GM18498 (cell line): ENCODE results near the gene NHERF2.

Source experiments
- ATAC-seq: cut with Tn5 transposase; IDR thresholded peaks from one replicate; pipeline ENCODE4 v1.9.1; 2021; ENCODE audit warnings: mild to moderate bottlenecking, moderate library complexity; ENCODE audit not compliant: unreplicated experiment

NHERF2 gene

DNA sequence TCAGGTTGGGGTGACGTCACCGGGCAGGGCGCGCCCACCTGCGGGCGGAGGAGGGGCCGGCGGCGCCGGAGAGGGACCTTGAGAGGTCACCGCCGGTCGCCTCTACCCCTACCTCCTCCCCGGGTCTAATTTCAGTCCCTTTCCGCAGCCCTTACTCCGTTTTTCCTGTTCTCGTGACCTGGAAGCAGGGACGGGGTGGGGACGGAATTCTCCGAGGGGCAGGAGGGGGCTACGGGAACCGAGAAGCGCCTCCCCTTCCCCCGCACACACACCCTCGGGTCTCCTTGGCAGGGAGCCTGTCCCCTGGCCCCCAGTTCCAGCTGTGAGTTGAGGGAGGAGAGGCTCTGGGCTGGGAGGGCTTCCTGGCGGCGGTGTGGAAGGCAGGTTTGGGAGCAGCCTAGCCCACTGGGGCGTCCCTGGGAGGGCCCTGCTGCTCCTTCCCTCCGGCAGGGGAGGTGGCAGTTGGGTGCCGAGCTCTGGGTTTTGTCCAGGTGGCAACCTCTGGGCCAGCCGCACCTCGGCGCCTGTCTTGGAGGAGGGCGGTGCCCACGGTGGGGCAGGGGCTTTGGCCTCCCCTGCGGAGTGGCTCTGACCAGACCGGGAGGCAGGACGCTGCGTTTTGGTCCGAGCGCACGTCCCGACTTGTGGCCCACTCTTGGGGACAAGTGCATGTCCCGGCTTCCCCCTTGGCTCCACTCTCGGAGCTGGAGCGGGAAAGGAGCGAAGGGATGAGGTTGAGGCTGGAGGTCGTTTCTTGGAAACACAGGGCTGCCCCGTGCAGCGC lies 36.2 kb upstream of the NHERF2 start:
- peak; percentile 3 for ATAC-seq

DNA sequence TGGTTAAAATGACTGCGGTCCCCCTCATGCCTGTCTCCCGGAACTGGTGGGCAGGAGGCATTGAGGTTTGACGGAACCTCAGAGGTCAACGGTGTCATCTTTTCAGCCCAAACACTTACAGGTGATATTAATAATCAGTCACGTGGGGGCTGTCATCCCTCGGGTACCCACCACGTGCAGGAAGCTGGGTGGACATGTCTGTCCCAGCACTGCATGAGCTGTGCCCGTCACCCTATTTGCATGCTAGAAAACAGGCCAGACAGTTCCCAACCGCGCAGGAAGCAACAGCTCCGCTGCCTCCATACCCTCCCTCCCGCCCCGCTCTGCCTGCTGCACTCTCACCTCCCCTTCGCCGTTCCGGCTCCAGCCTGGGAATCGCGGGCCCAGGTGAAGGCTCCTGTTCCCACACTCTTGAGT lies 35.6 kb upstream of the NHERF2 start:
- ATAC-seq, result peak; percentile 50

DNA sequence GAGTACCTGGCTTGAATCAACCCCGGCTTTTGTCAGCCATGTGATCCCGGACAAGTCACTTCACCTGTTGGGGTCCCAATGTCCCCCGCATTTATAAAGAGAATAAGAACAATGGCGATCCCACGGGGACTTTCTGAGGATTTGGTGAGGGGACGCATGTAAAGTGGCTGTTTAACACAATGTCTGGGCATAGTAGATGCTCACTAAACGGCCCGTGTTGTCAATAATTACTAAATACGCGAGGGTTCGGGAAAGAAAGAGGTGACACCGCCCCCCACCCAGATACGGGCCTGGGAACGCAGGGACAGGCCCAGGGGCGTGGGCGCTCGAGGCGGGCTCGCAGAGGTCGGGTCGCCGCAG lies 35.1 kb upstream of the NHERF2 start:
- no peak for ATAC-seq

DNA sequence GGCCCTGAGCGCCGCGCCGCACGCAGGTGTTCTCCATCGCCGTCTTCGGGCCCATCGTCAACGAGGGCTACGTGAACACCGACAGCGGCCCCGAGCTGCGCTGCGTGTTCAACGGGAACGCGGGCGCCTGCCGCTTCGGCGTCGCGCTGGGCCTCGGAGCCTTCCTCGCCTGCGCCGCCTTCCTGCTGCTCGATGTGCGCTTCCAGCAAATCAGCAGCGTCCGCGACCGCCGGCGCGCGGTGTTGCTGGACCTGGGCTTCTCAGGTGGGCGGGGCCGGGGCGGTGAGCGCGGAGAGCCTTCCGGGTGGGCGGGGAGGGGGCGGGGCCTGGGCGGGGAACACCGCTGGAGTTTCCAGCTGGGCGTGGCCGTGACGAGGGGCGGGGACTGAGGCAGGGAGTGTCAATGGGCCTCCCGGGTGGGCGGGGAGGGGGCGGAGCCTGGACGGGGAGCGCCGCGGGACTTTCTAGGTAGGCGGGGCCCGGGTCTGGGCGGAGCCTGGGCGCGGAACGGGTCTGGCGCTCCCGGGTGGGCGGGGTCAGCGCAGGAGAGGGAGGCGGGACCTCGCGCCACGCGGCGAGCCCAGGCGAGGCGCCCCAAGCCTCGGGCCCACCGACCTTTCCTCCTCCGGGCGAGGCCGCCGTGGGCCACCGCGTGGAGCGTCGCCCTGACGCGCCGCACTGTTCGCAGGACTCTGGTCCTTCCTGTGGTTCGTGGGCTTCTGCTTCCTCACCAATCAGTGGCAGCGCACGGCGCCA lies 34.6 kb upstream of the NHERF2 start:
- ATAC-seq, result peak; percentile 49

DNA sequence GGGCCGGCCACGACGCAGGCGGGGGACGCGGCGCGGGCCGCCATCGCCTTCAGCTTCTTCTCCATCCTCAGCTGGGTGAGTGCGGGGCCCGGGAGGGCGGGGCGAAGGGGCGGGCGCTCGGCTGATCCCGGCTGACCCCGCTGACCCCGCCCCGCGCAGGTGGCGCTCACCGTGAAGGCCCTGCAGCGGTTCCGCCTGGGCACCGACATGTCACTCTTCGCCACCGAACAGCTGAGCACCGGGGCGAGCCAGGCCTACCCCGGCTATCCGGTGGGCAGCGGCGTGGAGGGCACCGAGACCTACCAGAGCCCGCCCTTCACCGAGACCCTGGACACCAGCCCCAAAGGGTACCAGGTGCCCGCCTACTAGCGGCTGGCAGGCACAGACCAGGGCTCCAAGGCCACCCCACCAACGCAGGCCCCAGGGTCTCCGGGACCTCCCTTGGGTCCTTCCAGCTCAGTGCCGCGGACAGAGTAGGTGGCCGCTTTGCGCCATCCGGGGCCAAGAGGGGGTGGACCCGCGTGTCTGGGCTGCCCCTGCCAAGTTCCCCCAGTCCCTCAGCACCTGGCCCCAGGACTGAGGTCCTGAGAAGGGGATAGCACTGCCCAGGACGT lies 33.9 kb upstream of the NHERF2 start:
- ATAC-seq, result no peak

DNA sequence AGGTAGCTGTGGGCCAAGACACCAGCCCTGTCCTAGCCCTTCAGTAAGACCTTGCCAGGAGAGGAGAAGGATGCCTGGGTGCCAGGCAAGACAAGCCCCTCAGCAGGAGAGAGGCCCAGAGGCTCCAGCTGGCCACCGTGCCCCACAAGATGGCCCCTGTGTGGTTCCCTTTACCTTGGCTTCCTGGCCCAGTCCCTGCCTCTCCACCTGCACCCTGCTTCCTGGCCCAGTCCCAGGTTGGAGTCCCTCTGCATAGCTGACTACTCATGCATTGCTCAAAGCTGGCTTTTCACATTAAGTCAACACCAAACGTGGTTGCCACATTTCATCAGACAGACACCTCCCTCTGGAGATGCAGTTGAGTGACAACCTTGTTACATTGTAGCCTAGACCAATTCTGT lies 33.0 kb upstream of the NHERF2 start:
- ATAC-seq, result no peak

DNA sequence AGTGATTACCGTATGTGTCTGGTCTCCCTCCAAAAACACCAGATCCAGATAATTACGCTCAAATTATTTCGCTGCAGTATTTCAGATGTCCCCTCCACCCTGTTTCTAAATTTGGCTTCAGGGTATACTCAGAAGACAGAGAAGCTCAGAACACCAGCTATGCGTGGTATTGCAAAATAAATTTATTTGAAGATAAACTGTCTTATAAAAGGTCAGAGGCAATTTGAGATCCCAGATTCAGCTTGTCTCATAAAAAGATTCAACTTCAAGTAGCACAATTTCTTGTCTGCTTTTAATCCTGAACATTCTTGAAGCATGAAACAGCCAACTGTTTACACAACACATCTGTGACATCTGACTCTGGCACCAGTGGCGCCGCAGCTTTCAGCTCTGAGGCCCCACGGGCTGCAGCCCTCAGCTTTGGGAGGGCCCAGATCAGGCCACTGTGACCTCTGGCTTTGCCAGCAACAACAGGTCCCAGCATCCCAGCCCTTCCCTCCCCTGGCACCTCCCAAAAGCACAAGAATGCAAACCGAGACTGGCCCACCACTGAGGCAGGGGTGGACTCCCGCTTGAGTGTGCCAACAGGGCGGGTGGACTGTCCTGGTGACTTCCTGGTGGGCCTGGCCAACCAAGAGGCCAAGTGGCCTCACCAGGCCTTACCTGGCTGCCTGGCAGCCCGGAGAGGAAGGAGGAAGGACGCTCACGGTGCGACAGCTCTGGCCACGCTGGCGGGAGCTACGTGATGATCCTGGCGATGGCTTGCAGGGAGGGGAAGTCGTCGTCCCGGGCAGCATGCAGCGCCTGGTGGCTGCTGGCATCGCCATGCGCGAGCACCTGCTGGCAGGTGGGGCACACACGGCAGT lies 29.0 kb upstream of the NHERF2 start:
- ATAC-seq, result no peak

DNA sequence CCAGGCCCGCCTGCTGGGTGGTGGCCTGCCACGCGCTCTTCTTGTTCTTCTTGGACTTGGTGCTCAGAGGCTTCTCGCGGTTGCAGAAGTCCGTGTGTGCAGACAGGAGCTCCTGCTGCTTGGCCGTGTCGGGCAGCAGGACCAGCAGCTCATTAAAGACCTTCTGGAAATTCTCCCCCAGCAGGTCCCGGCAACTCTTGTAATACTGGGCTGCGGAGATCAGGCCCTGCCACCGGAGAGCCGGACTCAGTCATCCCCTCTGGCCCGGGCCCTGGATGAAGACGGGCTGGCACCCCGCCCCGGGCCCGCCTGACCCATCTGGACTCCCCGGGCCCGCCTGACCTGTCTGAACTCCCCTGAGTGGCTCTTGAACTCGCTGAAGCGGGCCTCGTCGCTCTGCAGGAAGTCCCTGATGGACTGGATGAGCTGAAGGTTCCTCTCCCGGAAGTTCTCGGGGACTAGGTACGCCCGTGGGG lies 28.3 kb upstream of the NHERF2 start:
- no peak for ATAC-seq

DNA sequence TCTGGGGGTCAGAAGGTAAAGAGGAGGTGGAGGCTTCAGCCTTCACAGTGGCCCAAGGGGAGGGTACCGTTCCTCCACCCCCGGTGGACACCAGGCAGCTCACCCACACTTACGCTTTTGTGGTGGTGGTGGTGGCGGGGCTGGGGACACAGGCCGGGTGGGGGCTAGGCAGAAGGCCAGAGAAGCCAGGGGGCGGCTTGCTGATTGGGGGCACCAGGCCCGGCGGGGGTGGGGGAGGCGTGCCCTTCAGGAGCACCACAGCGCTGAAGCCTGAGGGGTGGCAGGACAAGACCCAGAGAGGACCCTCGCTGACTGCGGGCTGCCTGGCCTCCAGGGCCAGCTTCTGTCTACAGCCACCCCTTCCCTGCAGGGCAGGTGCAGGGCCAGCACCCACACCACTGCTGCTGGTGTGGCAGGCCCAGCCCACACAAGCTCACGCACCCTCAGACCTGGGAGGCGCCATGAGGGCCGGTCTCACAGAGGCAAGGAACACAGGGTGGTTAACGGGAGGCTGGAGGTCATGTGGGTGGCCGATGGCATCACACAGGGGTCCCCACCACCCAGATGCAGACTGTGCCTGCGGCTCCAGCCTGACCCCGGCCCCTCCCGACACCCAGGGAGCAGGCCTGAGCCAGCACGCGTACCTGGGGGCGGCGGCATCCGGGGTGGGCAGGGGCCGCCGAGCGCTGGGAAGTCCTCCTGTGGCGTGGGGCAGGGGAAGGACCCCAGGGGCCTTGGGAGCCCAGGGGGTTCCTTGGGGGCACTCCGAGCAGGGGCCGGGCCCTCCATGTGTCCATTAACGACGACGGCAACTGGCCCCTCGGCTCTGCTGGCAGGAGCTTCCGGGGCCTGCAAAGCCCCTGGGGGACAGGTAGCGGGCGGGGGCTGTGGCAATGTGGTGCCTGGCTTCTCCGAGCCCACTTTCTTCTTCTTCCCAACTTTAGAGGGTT lies 27.6 kb upstream of the NHERF2 start:
- no peak for ATAC-seq

DNA sequence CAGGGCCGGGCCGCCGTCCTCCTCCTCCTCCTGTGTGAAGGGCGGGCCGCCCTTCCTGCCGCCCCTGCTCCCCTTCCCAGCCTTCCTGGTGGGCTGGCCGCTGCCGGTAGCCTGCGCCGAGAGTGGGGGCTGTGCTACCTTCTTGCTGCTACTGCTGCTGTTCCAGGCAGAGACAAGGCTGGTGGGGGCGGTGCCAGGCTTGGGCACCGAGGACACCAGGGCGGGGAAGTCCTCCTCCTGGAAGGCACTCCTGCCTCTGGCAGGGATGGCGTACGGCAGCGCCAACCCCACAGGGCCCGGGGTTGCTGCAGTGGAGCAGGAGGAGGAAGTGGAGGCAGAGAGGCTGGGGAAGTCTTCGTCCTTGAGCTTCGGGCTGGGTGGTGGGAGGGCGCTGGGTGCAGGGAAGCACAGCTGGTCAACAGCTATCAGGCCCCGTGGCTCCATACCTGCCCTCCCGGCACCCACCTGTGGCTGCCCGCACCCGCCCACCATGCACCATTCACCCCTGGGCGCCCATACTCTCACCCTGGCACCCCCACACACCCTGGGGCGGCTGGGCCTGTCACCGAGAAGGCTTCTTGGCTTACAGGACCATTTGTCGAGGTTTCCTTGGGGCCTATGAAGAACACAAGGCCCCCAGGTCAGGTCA lies 26.7 kb upstream of the NHERF2 start:
- ATAC-seq, result no peak

DNA sequence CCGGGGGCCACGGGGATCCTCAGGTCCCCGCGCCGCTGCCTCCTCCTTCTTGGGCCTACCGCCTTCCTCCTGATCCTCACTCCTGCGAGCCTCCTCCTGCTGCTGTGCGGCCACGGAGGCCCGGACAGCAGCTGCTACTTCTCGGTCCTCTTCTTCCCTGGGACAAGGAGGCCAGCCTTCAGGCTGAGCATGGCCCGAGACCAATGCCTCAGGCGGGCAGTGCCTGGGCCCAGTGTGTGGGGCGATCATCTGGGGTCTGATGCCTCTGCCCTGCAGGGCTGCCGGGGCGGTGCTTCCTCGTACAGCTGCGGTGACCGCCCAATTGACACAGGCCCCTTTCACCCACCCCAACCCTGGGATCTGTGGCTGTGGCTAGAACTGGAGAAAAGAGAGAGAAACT lies 25.7 kb upstream of the NHERF2 start:
- ATAC-seq, result no peak

DNA sequence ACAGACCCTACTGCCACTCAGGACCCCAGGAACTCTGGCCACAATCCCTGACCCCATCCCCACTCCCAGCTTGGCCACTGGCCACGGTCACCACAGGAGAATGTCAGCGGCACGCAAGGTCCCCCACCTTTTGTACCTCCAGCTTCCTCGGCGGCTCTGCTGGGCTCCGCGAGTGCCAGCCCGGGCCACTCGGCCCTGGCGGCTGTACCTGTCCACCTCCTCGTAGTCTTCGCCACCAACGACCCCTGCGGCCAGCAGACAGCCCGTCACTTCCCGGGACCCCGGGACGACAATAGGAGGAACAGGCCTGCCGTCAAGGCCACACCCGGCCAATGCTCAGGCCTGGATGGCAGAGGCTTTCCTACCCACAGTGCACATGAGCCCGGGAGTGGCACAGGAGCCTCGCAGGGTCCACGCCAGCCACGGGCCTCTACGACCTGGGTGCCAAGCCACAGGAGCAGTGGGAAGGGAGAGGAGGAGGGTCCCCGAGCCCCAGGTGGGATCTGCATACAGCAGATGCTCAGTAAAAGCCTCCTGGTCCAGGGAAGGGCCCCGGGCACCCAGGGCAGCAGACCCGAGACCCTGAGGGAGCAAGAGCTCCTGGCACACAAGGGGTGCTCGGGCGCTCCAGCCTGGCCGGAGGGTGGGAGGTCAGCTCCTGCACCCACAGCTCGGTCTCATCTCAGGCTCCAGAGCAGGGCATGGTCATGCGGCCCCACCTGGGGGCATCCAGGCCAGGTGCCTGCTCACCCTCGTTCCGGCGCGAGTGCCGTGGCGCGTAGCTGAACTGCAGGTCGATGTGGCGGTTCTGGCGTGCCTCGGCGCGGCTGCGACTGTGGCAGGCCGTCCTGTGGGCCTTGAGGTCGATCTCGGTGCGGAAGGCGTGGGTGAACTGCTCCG lies 25.0 kb upstream of the NHERF2 start:
- no peak for ATAC-seq

DNA sequence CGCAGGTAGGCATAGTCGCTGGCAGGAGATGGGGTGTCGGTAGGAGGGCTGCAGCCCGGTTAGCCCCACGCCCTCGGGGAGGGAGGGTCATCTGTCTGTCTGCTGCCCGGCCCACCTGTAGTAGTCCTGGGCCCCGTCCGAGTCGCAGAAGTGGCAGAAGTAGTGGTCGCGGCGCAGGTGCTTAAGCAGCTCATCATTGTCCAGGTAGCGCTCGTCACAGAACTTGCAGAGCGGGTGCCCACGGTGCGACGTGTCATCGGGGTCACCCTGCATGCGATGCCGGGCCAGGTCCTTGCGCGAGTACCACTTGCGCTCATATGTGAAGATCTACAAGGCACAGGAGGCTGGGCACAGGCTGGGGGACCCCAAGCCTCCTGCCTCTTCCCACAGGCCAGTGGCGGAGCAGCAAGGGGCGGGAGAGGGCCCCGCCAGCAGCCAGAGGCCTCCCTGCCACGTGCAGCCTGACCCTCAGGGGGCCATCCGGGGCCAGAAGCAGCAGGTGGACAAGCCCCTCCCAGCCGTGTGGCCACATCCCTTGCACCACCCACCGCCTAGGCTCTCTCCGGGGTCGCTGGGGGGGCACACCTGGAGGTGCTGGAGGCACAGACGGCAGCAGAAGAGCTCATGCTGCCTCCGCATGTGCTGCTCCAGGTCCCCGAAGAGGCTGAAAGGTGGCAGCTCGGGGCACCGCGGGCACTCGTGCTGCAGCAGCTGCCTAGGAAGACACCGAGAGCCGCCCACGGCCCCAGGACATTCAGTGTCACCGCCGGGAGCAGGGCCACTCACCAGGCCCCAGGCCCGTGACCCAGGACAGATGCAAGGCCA lies 24.1 kb upstream of the NHERF2 start:
- no peak for ATAC-seq

DNA sequence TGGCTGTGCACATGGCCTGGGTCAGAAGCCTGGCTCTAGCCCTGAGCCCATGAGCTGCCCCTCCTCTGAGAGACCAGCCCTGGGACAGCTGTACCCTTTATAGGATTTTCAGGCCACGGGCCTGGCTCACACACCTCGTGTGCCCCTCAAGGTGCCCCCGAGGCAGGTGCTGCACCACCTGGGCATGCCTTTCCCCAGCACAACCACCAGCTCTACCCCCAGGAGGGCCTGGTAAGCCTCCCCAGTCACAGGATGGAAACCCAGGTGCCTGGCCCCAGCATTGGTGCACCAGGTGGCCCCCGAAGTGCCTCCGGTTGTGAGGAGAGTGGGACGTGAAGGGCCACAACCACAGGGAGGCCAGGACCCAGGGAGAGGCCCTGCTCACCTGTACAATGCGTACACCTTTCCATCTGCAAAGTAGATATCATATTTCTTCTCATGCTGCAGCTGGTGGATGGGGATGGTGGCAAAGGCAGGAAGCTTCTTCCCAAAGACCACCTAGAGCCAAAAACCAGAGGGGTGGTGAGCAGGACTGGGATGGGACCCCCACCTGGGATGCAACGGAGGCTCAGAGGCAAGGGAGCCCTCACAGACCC lies 23.4 kb upstream of the NHERF2 start:
- no peak for ATAC-seq

DNA sequence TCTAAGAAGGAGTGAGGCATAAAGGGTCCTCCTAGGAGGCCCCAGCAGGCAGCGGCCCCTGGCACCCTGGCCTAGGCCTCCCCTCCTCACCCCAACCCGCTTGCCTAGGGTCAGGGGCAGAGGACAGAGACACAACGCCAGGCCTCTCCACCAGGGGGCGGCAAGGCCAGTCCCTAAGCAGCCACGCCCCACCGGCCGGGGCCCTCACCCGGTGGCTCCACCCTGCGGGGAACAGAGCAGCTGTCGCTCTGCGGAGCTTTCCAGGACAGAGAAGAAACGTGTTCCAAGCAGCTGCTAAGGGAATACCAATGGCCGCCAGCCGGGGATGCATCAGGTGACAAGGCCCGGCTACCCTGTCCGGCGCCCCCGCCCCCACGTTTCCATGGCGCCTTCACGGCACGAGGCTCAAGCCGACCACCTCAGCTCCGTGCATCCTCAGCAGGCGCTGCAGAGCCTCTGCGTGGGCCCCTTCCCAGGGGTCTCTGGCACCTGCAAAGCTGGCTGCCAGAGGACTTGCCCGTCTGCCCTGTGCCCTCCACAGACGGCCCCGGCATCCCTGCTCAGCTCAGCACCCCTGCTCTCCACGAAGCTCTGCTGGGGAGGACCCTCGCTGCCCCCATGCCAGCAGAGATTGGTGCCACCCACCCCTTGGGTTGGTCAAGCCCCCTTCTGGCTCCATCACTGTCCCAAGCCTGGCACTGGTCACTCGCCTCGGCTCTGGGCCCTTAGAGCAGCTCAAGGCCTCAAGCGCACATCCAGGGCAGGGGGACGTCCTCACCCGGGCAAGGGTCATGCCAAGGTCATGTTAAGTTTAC lies 22.7 kb upstream of the NHERF2 start:
- ATAC-seq, result peak; percentile 69

DNA sequence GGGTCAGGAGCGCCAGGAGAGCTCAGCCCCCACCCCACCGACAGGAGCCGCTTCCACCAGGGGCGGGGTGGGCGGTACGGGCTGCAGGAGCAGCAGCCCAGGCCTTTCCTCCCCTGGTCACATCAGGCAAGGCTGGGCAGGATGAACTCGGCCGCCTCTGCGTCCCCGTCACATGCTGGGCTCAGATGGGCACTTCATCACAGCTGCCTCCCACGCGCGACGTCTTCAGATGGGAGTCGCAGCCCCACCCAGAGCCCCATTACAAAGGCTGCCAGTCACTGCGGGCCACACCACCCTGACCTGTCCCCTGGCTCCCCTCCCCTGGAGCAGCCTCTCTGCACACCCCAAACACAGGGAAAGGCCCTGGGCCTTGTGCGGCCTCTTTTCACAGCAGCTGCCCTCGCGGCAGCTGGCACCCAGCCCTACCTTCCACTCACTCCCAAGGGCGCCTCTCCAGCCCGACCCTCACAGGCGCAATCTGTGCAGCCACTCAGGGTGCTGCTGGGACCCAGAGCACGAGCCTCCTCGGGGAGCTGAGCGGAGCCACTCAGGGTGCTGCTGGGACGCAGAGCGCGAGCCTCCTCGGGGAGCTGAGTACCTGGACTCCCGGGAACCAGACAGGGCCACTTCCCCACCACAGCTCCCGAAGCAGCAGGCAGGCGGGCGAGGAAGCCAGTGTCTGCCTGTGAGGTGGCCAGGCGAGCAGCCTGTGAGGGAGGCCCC lies 21.7 kb upstream of the NHERF2 start:
- ATAC-seq, result no peak
